B cell (primary cell): ENCODE data around the gene ATP5MC2. TPM values are rescaled to one million over a fixed set of nuclear protein-coding genes. Genes with fewer than 3 reads are reported as not detected.

ENCODE experiments used
- ATAC-seq: fragments of 200-7000 bp; cut with Tn5 transposase; one replicate; pipeline ENCODE4 v1.10.0; 2021; ENCODE audit warnings: low read depth, mild to moderate bottlenecking, moderate number of reproducible peaks, moderate library complexity
- CTCF ChIA-PET: fragments of 350-600 bp; sonication (Branson Sonifier 250); formaldehyde crosslinking; loops from one replicate; lab custom pipeline; 2021; ENCODE audit warnings: antibody characterized with exemption, inconsistent platforms; lab: Charles Lee
- POLR2A ChIA-PET: fragments of 350-600 bp; sonication (Branson Sonifier 250); formaldehyde crosslinking; loops from one replicate; lab custom pipeline; 2021; ENCODE audit warnings: antibody characterized with exemption; lab: Charles Lee
- DNase-seq: peaks from one replicate; pipeline ENCODE4 v3.0.0; 2013
- H2AFZ ChIP-seq: 2 replicates; pipeline ENCODE4 v1.6.1; 2012; ENCODE audit warnings: mild to moderate bottlenecking, low read depth, low read length; ENCODE audit not compliant: insufficient read depth, poor library complexity, severe bottlenecking
- H3K27ac ChIP-seq, 2 donors: 1 replicate in 1 of 2; 2 replicates in 1 of 2; pipeline ENCODE4 v1.5.1; 2012 to 2013; ENCODE audit warnings: low read length in 2 of 2, mild to moderate bottlenecking in 2 of 2, moderate library complexity in 1 of 2
- H3K27me3 ChIP-seq, 4 experiments: fragments of 200-600 bp in 1 of 4; sonication (generic) in 1 of 4; replicated peaks in 1 of 4; 1 replicate in 2 of 4; 2 replicates in 2 of 4; pipeline versions ENCODE4 v1.6.1 to v1.7.0; 2013 to 2016; ENCODE audit warnings: low read length in 3 of 4, mild to moderate bottlenecking in 2 of 4, mixed read lengths in 1 of 4, moderate library complexity in 1 of 4; ENCODE audit not compliant: insufficient read depth in 4 of 4, control insufficient read depth in 3 of 4; ENCODE audit errors: control extremely low read depth in 1 of 4
- H3K36me3 ChIP-seq, 2 experiments: replicated peaks in 1 of 2; 1 replicate in 1 of 2; 2 replicates in 1 of 2; pipeline versions ENCODE4 v1.6.1 to v1.7.1; 2013; ENCODE audit warnings: low read length in 1 of 2; ENCODE audit not compliant: insufficient read depth in 2 of 2, control insufficient read depth in 1 of 2; ENCODE audit errors: control extremely low read depth in 1 of 2, extremely low read depth in 1 of 2
- H3K4me1 ChIP-seq, 2 donors: fragments of 200-600 bp in 1 of 2; sonication (generic) in 1 of 2; 1 replicate in 1 of 2; 2 replicates in 1 of 2; pipeline versions ENCODE4 v1.5.1 to v1.6.1; 2013 to 2017; ENCODE audit warnings: low read length in 2 of 2; ENCODE audit not compliant: control insufficient read depth in 2 of 2, insufficient read depth in 2 of 2
- H3K4me2 ChIP-seq: replicated peaks from 2 replicates; pipeline ENCODE3; 2012; ENCODE audit warnings: mild to moderate bottlenecking, low read depth, low read length; ENCODE audit not compliant: poor library complexity, severe bottlenecking
- H3K4me3 ChIP-seq, 5 experiments: fragments of 200-600 bp in 1 of 5; sonication (generic) in 1 of 5; 1 replicate in 3 of 5; 2 replicates in 2 of 5; pipeline versions ENCODE4 v1.5.1 to v1.7.0; 2011 to 2016; ENCODE audit warnings: low read length in 4 of 5, mild to moderate bottlenecking in 4 of 5, low read depth in 2 of 5, control low read depth in 1 of 5, moderate library complexity in 1 of 5; ENCODE audit not compliant: insufficient read depth in 1 of 5; ENCODE audit errors: control extremely low read depth in 1 of 5, extremely low read depth in 1 of 5
- H3K79me2 ChIP-seq: fragments of 200-600 bp; sonication (generic); one replicate; pipeline ENCODE4 v1.6.0; 2016; ENCODE audit warnings: low read length; ENCODE audit not compliant: control insufficient read depth, insufficient read depth
- H3K9ac ChIP-seq: fragments of 200-600 bp; sonication (generic); 2 replicates; pipeline ENCODE4 v1.6.1; 2017; ENCODE audit warnings: mild to moderate bottlenecking, low read length, moderate library complexity
- H3K9me3 ChIP-seq, 3 donors: one replicate each; pipeline versions ENCODE4 v1.6.1 to v1.7.1; 2013; ENCODE audit warnings: low read length in 2 of 3; ENCODE audit not compliant: control insufficient read depth in 2 of 3, insufficient read depth in 1 of 3; ENCODE audit errors: control extremely low read depth in 1 of 3
- H4K20me1 ChIP-seq: 2 replicates; pipeline ENCODE4 v1.6.0; 2012; ENCODE audit warnings: mild to moderate bottlenecking, low read length; ENCODE audit not compliant: insufficient read depth, control insufficient read depth, poor library complexity, severe bottlenecking
- H3K27ac Mint-ChIP-seq: one replicate; pipeline ENCODE4 v1.8.0; 2021; ENCODE audit warnings: mixed read lengths
- H3K27me3 Mint-ChIP-seq: one replicate; pipeline ENCODE4 v1.8.0; 2021; ENCODE audit warnings: mixed read lengths
- H3K4me1 Mint-ChIP-seq: one replicate; pipeline ENCODE4 v1.8.0; 2021; ENCODE audit warnings: mixed read lengths
- H3K4me3 Mint-ChIP-seq: one replicate; pipeline ENCODE4 v1.8.0; 2021; ENCODE audit warnings: mixed read lengths
- H3K9me3 Mint-ChIP-seq: one replicate; pipeline ENCODE4 v1.8.0; 2022; ENCODE audit warnings: mixed read lengths; ENCODE audit not compliant: insufficient read depth
- CTCF ChIP-seq: fragments of 200-600 bp; IDR thresholded peaks from one replicate; pipeline ENCODE4 v1.8.0; 2022; ENCODE audit warnings: antibody characterized with exemption, mild to moderate bottlenecking
- EZH2 ChIP-seq: IDR thresholded peaks from 2 replicates; pipeline ENCODE4 v1.6.1; 2012; ENCODE audit warnings: borderline replicate concordance, low read depth, mild to moderate bottlenecking, moderate library complexity, low read length; ENCODE audit not compliant: insufficient read depth, poor library complexity, severe bottlenecking
- WGBS: methylation state at CpG from one replicate; pipeline ENCODE4 v1.1.5; 2013; ENCODE audit warnings: missing lambda C conversion rate; ENCODE audit not compliant: insufficient coverage; 5-methylcytosine and 5-hydroxymethylcytosine counted together
- intact Hi-C: fragments of 100-400 bp; cut with micrococcal nuclease; formaldehyde crosslinking; loops from one replicate; pipeline ENCODE4 v1.10.0; 2022
- polyA plus RNA-seq: library from polyadenylated mRNA; depleted of rRNA; stranded (reverse); fragments of >200 nt; gene quantifications from 2 replicates; pipeline ENCODE4 v1.2.3, GENCODE V29; 2012
- total RNA-seq, 2 donors: library from RNA; stranded (reverse); fragments of 120-200 nt in 1 of 2; gene quantifications; 1 replicate in 1 of 2; 2 replicates in 1 of 2; pipeline versions ENCODE4 v1.2.3 to v1.2.4, GENCODE V29; 2013 to 2022

Gene ATP5MC2
- total and polyA plus RNA-seq, 2 donors (not counting 1 experiment from before 2014, with no cell fraction given), result 212 to 435 TPM

GRCh38 chr12:53617700-53618099 is 58.2 kb downstream of the ATP5MC2 start:
- H3K4me3 Mint-ChIP-seq, result peak overlapping the region; percentile 82
- H3K27ac ChIP-seq, result peak overlapping the region; percentile 34 to 78
- H3K4me1 Mint-ChIP-seq, result peaks cover 31% of the 10 kb centered on the region
- peaks cover 20 to 24% of the 10 kb centered on the region in 2 donors for H3K4me1 ChIP-seq
- H3K9me3 ChIP-seq, result no peaks in the 10 kb centered on the region
- peak overlapping the region; percentile 62 for H3K9ac ChIP-seq
- ChIA-PET POLR2A (interaction anchor here (0.7 kb wide), 1 partner anchor 58 kb away, joined by 6 read pairs; no protein-coding TSS in a partner anchor), CTCF (interaction anchor here (0.7 kb wide), 1 partner anchor 322 kb away, joined by 4 read pairs; the partner anchor contains the start of gene PFDN5)
- peak overlapping the region; percentile 75 for H3K4me2 ChIP-seq
- H4K20me1 ChIP-seq, result peaks cover 4% of the 10 kb centered on the region
- no CpG with 5 or more reads among the region's 3 CpGs for WGBS
- ATAC-seq, result no peak
- H3K4me3 ChIP-seq, result peak overlapping the region in 4 of 5 experiments; percentile 21 to 76 (median 46)
- no peaks in the 10 kb centered on the region for H3K9me3 Mint-ChIP-seq
- H3K79me2 ChIP-seq, result peaks cover 87% of the 10 kb centered on the region
- peak overlapping the region; percentile 58 for H2AFZ ChIP-seq
- no peaks in the 10 kb centered on the region for H3K27me3 ChIP-seq
- H3K27me3 Mint-ChIP-seq, result no peaks in the 10 kb centered on the region
- H3K27ac Mint-ChIP-seq, result peak overlapping the region; percentile 77
- H3K36me3 ChIP-seq, result peaks cover 0 to 8% of the 10 kb centered on the region in 2 experiments
- no peak for TF ChIP-seq EZH2
- TF ChIP-seq CTCF, result no peak
- DNase-seq, result no peak
- intact Hi-C loops, result no loop called here

DNA sequence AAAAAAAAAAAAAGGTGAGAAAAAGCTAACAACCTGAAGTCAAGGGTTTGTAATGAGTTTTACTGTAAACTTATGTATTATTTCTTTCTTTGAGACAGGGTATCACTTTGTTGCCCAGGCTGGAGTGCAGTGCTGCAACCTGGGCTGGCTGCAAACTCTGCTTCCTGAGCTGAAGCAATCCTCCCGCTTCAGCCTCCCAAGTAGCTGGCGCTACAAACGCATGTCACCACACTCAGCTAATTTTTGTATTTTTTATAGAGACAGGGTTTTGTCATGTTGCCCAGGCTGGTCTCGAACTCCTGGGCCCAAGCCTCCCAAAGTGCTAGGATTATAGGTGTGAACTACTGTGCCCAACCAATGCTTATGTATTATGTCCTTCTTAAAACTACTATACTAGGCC is 58.9 kb downstream of the ATP5MC2 start:
- 100% methylated on average over 1 of the region's 4 CpGs for WGBS
- Mint-ChIP-seq H3K27ac (peak overlapping the region; percentile 59), H3K4me3 (no peak overlapping the region), H3K4me1 (peaks cover 30% of the 10 kb centered on the region), H3K9me3 (no peaks in the 10 kb centered on the region), H3K27me3 (no peaks in the 10 kb centered on the region)
- H4K20me1 ChIP-seq, result peaks cover 4% of the 10 kb centered on the region
- H3K27ac ChIP-seq, result peak overlapping the region in 1 of 2 donors; percentile 26
- peaks cover 0 to 8% of the 10 kb centered on the region in 2 experiments for H3K36me3 ChIP-seq
- H3K4me3 ChIP-seq, result no peak overlapping the region
- TF ChIP-seq CTCF (no peak), EZH2 (no peak)
- H3K4me1 ChIP-seq, result peaks cover 20 to 24% of the 10 kb centered on the region in 2 donors
- no peaks in the 10 kb centered on the region for H3K9me3 ChIP-seq
- H3K79me2 ChIP-seq, result peaks cover 92% of the 10 kb centered on the region
- DNase-seq, result no peak
- H3K9ac ChIP-seq, result no peak overlapping the region
- no peak overlapping the region for H2AFZ ChIP-seq
- ChIA-PET CTCF (no interaction called here), POLR2A (interaction anchor here (0.7 kb wide), 2 partner anchors 9 to 59 kb away, joined by 6 to 12 read pairs; no protein-coding TSS in a partner anchor)
- H3K4me2 ChIP-seq, result no peak overlapping the region
- intact Hi-C loops, result no loop called here
- no peak for ATAC-seq
- no peaks in the 10 kb centered on the region for H3K27me3 ChIP-seq

Other genes starting within 250 kb of the ATP5MC2 start
- gene PRR13, start 234.3 kb downstream of the ATP5MC2 start, total RNA-seq, result 200 and 213 TPM in 2 replicates
- gene PRR13, start 234.3 kb downstream of the ATP5MC2 start, polyA plus RNA-seq, result 84.6 and 108 TPM in 2 replicates
- gene PCBP2, start 224.0 kb downstream of the ATP5MC2 start, total RNA-seq, result 916 and 944 TPM in 2 replicates
- 492 and 630 TPM in 2 replicates for gene PCBP2, start 224.0 kb downstream of the ATP5MC2 start, polyA plus RNA-seq
- gene MAP3K12, start 176.6 kb downstream of the ATP5MC2 start, total RNA-seq, result 15.0 and 15.1 TPM in 2 replicates
- gene MAP3K12, start 176.6 kb downstream of the ATP5MC2 start, polyA plus RNA-seq, result 17.0 and 20.5 TPM in 2 replicates
- gene TARBP2, start 174.8 kb downstream of the ATP5MC2 start, total RNA-seq, result 36.3 and 41.6 TPM in 2 replicates
- gene TARBP2, start 174.8 kb downstream of the ATP5MC2 start, polyA plus RNA-seq, result 47.2 and 65.5 TPM in 2 replicates
- gene NPFF, start 168.6 kb downstream of the ATP5MC2 start, total RNA-seq, result not detected in 2 replicates
- gene NPFF, start 168.6 kb downstream of the ATP5MC2 start, polyA plus RNA-seq, result 0.34 TPM in 1 of 2 replicates, not detected in the other
- 42.2 and 42.9 TPM in 2 replicates for gene ATF7, start 49.7 kb downstream of the ATP5MC2 start, total RNA-seq
- 15.6 and 15.7 TPM in 2 replicates for gene ATF7, start 49.7 kb downstream of the ATP5MC2 start, polyA plus RNA-seq
- gene CALCOCO1, start 51.4 kb upstream of the ATP5MC2 start, total RNA-seq, result 171 and 179 TPM in 2 replicates
- 163 and 169 TPM in 2 replicates for gene CALCOCO1, start 51.4 kb upstream of the ATP5MC2 start, polyA plus RNA-seq
- gene CISTR, start 75.9 kb upstream of the ATP5MC2 start, total RNA-seq, result not detected in 2 replicates
- gene CISTR, start 75.9 kb upstream of the ATP5MC2 start, polyA plus RNA-seq, result not detected in 2 replicates